ENCODE data around the gene IRF9. TPM values are rescaled to one million over a fixed set of nuclear protein-coding genes. Genes with fewer than 3 reads are reported as not detected.
A peak's percentile ranks its signal among the peaks of the same experiment; 100 is the strongest.

IRF9 gene
- total RNA-seq, 4 donors from 2014 or later = 6.5 to 36.7 (median 11.9) TPM

GRCh38 chr14:24159777-24160498 is 1.1 kb upstream of the IRF9 start:
- no peak for TF ChIP-seq CTCF (IDR thresholded peaks at IDR 0.05 in 4 of 5, conservative IDR thresholded peaks at IDR 0.05 in 1 of 5)
- TF ChIP-seq POLR2A (IDR thresholded peaks at IDR 0.05) = no peak
- H3K4me1 ChIP-seq = peaks cover 23 to 30% of the 10 kb centered on the region in 2 donors
- H3K36me3 ChIP-seq = peaks cover 0 to 74% of the 10 kb centered on the region in 2 donors
- H3K27ac ChIP-seq = peak overlapping the region; percentile 85 to 90 (median 89)
- H3K4me3 ChIP-seq = no peak overlapping the region
- no peaks in the 10 kb centered on the region for H3K27me3 ChIP-seq
- in situ Hi-C loops (cut with MboI; ENCODE audit: low sequenced_read_pairs in 4 of 4) = loop anchor here in 1 of 4 donors (5.0 kb wide), 1 partner anchor 103 kb away; no protein-coding TSS in a partner anchor
- H3K9me3 ChIP-seq = no peaks in the 10 kb centered on the region
- intact Hi-C loops (cut with DNase I; ENCODE audit: low total_unique reads) = loop anchor here (2.0 to 10.0 kb wide), 4 partner anchors 45 to 135 kb away; partner anchors contain the start of genes DCAF11, DHRS1, NOP9 and NRL
- ATAC-seq (no peak), DNase-seq (no peak)

DNA sequence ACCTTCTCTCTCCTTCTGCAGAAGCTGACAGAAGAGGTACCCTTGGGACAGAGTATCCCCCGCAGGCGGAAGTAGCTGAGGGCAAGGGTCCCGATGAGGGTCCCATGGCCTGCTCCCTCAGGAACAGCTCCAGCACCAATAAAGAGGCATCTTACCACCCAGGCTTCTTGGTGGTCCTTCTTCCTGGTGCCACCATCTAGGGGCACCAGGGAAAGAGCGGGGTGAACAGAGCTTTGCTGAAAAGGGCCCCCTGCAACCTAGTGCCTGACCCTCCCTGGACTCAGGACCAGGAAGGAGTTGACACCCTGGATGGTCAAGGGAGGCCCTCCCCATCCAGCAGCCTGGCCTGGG is 591 bp upstream of the IRF9 start:
- TF ChIP-seq POLR2A (IDR thresholded peaks at IDR 0.05) (no peak), CTCF (IDR thresholded peaks at IDR 0.05 in 4 of 5, conservative IDR thresholded peaks at IDR 0.05 in 1 of 5) (no peak)

GRCh38 chr14:24162093-24162492 is 1.0 kb downstream of the IRF9 start:
- H3K27ac ChIP-seq = peak overlapping the region; percentile 85 to 90 (median 89)
- H3K9me3 ChIP-seq = no peaks in the 10 kb centered on the region

More for the DNA sequence above, 591 bp upstream of the IRF9 start:
- intact Hi-C loops (cut with DNase I; ENCODE audit: low total_unique reads) (loop anchor here (2.0 to 10.0 kb wide), 4 partner anchors 46 to 134 kb away; partner anchors contain the start of genes DCAF11, DHRS1, NOP9 and NRL), in situ Hi-C loops (cut with MboI; ENCODE audit: low sequenced_read_pairs in 4 of 4) (loop anchor here in 1 of 4 donors (5.0 kb wide), 1 partner anchor 103 kb away; no protein-coding TSS in a partner anchor)
- Histone ChIP-seq H3K4me1 (peaks cover 23 to 30% of the 10 kb centered on the region in 2 donors), H3K4me3 (no peak overlapping the region), H3K9me3 (no peaks in the 10 kb centered on the region), H3K36me3 (peaks cover 0 to 74% of the 10 kb centered on the region in 2 donors), H3K27me3 (no peaks in the 10 kb centered on the region), H3K27ac (peak overlapping the region; percentile 85 to 90 (median 89))
- ATAC-seq = no peak
- no peak for DNase-seq

GRCh38 chr14:24164518-24164991 is 3.5 kb downstream of the IRF9 start:
- Histone ChIP-seq H3K9me3 (no peaks in the 10 kb centered on the region), H3K27ac (no peak overlapping the region), H3K27me3 (peaks cover 0 to 2% (median 0%) of the 10 kb centered on the region in 3 donors), H3K36me3 (peaks cover 0 to 52% of the 10 kb centered on the region in 2 donors), H3K4me1 (peaks cover 23 to 30% of the 10 kb centered on the region in 2 donors), H3K4me3 (no peak overlapping the region)
- ATAC-seq = no peak
- intact Hi-C loops (cut with DNase I; ENCODE audit: low total_unique reads) (loop anchor here (10.0 kb wide), 1 partner anchor 130 kb away; the partner anchor contains the start of genes DHRS1 and NOP9), in situ Hi-C loops (cut with MboI; ENCODE audit: low sequenced_read_pairs in 4 of 4) (loop anchor here in 1 of 4 donors (5.0 kb wide), 1 partner anchor 107 kb away; no protein-coding TSS in a partner anchor)
- TF ChIP-seq POLR2A (IDR thresholded peaks at IDR 0.05) (no peak), CTCF (IDR thresholded peaks at IDR 0.05 in 4 of 5, conservative IDR thresholded peaks at IDR 0.05 in 1 of 5) (no peak)
- no peak for DNase-seq

More at GRCh38 chr14:24162093-24162492, 1.0 kb downstream of the IRF9 start:
- no peak for DNase-seq
- intact Hi-C loops (cut with DNase I; ENCODE audit: low total_unique reads) = loop anchor here (10.0 kb wide), 1 partner anchor 133 kb away; the partner anchor contains the start of genes DHRS1 and NOP9
- ATAC-seq = no peak
- Histone ChIP-seq H3K36me3 (peaks cover 0 to 68% of the 10 kb centered on the region in 2 donors), H3K27me3 (no peaks in the 10 kb centered on the region), H3K4me1 (peaks cover 23 to 30% of the 10 kb centered on the region in 2 donors), H3K4me3 (peak overlapping the region; percentile 63 to 70 (median 66))
- no peak for TF ChIP-seq POLR2A (IDR thresholded peaks at IDR 0.05)
- no peak for TF ChIP-seq CTCF (IDR thresholded peaks at IDR 0.05 in 4 of 5, conservative IDR thresholded peaks at IDR 0.05 in 1 of 5)
- in situ Hi-C loops (cut with MboI; ENCODE audit: low sequenced_read_pairs in 4 of 4) = loop anchor here in 1 of 4 donors (5.0 kb wide), 1 partner anchor 105 kb away; no protein-coding TSS in a partner anchor
